Esophagus muscularis mucosa (tissue), 4 donors: Measurements from ENCODE around the gene MDM2. TPM values are rescaled to one million over a fixed set of nuclear protein-coding genes. Genes with fewer than 3 reads are reported as not detected.

Experiments
- DNase-seq: peaks from one replicate; pipeline ENCODE4 v3.0.0-alpha.2; 2017; ENCODE audit errors: extremely low spot score
- H3K27ac ChIP-seq, 4 donors: fragments of 200-600 bp; sonication (generic); replicated peaks in 1 of 4; 1 replicate in 3 of 4; 2 replicates in 1 of 4; pipeline ENCODE4 v1.5.1; 2016 to 2019; ENCODE audit warnings: mild to moderate bottlenecking in 1 of 4
- H3K27me3 ChIP-seq, 4 donors: fragments of 200-600 bp; sonication (generic); one replicate each; pipeline versions ENCODE4 v1.5.1 to v1.6.0; 2016 to 2019
- H3K36me3 ChIP-seq, 4 donors: fragments of 200-600 bp; sonication (generic); one replicate each; pipeline ENCODE4 v1.5.1; 2016 to 2019
- H3K4me1 ChIP-seq, 4 donors: fragments of 200-600 bp; sonication (generic); one replicate each; pipeline ENCODE4 v1.5.1; 2016 to 2019
- H3K4me3 ChIP-seq, 4 donors: fragments of 200-600 bp; sonication (generic); 1 replicate in 2 of 4; 2 replicates in 2 of 4; pipeline ENCODE4 v1.5.1; 2016 to 2019; ENCODE audit warnings: mild to moderate bottlenecking in 4 of 4, moderate library complexity in 1 of 4
- H3K9me3 ChIP-seq, 4 donors: fragments of 200-600 bp; sonication (generic); 1 replicate in 3 of 4; 2 replicates in 1 of 4; pipeline ENCODE4 v1.5.1; 2016 to 2019
- CTCF ChIP-seq, 3 experiments: fragments of 200-600 bp in 2 of 3; fragments of 450-650 bp in 1 of 3; sonication (generic) in 2 of 3; IDR thresholded peaks; one replicate each; pipeline ENCODE4 v1.5.1; 2017 to 2019; ENCODE audit warnings: antibody characterized with exemption in 3 of 3, mild to moderate bottlenecking in 2 of 3, moderate library complexity in 1 of 3
- EP300 ChIP-seq: sonication (generic); formaldehyde crosslinking; IDR thresholded peaks from one replicate; pipeline ENCODE4 v1.6.1; 2017; ENCODE audit warnings: antibody characterized with exemption
- POLR2A ChIP-seq: fragments of 450-650 bp; IDR thresholded peaks from one replicate; pipeline ENCODE4 v1.6.1; 2017; ENCODE audit warnings: antibody characterized with exemption, moderate library complexity, mild to moderate bottlenecking, low read depth
- POLR2AphosphoS5 ChIP-seq, 2 donors: sonication (generic); formaldehyde crosslinking; IDR thresholded peaks; one replicate each; pipeline ENCODE4 v1.6.1; 2017; ENCODE audit warnings: antibody characterized with exemption in 2 of 2
- WGBS: methylation state at CpG from one replicate; pipeline ENCODE4 v1.1.5; 2018; 5-methylcytosine and 5-hydroxymethylcytosine counted together
- intact Hi-C: fragments of 100-400 bp; cut with DNase I; formaldehyde crosslinking; loops from one replicate; pipeline ENCODE4 v1.15.1; 2023
- total RNA-seq, 4 donors: library from RNA; depleted of rRNA; stranded (reverse); fragments of >200 nt; gene quantifications; one replicate each; pipeline versions ENCODE4 v1.1.0 to v1.2.1, GENCODE V29; 2016

Gene MDM2
- total RNA-seq, 4 donors from 2014 or later: 33.3 to 47.2 (median 40.0) TPM

- H3K27ac ChIP-seq: no peak overlapping the region
- no peaks in the 10 kb centered on the region for H3K27me3 ChIP-seq
- H3K36me3 ChIP-seq: peaks cover 0 to 5% (median 0%) of the 10 kb centered on the region in 4 donors
- H3K4me1 ChIP-seq: no peaks in the 10 kb centered on the region
- DNase-seq: no peak
- peaks cover 0 to 6% (median 2%) of the 10 kb centered on the region in 4 donors for H3K9me3 ChIP-seq
- TF ChIP-seq POLR2AphosphoS5 (IDR thresholded peaks at IDR 0.05) (no peak), POLR2A (no peak), EP300 (no peak), CTCF (IDR thresholded peaks at IDR 0.05) (no peak)
- intact Hi-C loops: no loop called here
- no peak overlapping the region for H3K4me3 ChIP-seq
- whole genome bisulfite sequencing: 96% methylated on average over 4 of the region's 4 CpGs
These were observed 74.4 kb downstream of the MDM2 start for GRCh38 chr12:68882251-68882964.

- DNase-seq: no peak
- Histone ChIP-seq H3K27me3 (no peaks in the 10 kb centered on the region), H3K27ac (no peak overlapping the region), H3K4me3 (no peak overlapping the region), H3K36me3 (peaks cover 0 to 5% (median 0%) of the 10 kb centered on the region in 4 donors), H3K9me3 (peaks cover 0 to 6% (median 2%) of the 10 kb centered on the region in 4 donors), H3K4me1 (no peaks in the 10 kb centered on the region)
- WGBS: 86% methylated on average over 3 of the region's 3 CpGs
- intact Hi-C loops: no loop called here
- no peak for TF ChIP-seq EP300
- no peak for TF ChIP-seq POLR2AphosphoS5 (IDR thresholded peaks at IDR 0.05)
- no peak for TF ChIP-seq CTCF (IDR thresholded peaks at IDR 0.05)
- no peak for TF ChIP-seq POLR2A
These were observed 75.2 kb downstream of the MDM2 start for GRCh38 chr12:68883151-68883550.

GRCh38 chr12:68884251-68884650 is 76.3 kb downstream of the MDM2 start:
- intact Hi-C loops: no loop called here
- Histone ChIP-seq H3K9me3 (no peaks in the 10 kb centered on the region), H3K27me3 (no peaks in the 10 kb centered on the region), H3K4me3 (no peak overlapping the region), H3K4me1 (no peaks in the 10 kb centered on the region), H3K27ac (no peak overlapping the region), H3K36me3 (peaks cover 0 to 5% (median 0%) of the 10 kb centered on the region in 4 donors)
- DNase-seq: no peak
- whole genome bisulfite sequencing: 94% methylated on average over 5 of the region's 5 CpGs
- TF ChIP-seq POLR2AphosphoS5 (IDR thresholded peaks at IDR 0.05): no peak
- TF ChIP-seq CTCF (IDR thresholded peaks at IDR 0.05): no peak
- no peak for TF ChIP-seq POLR2A
- TF ChIP-seq EP300: no peak

- TF ChIP-seq POLR2AphosphoS5 (IDR thresholded peaks at IDR 0.05) (no peak), EP300 (no peak), CTCF (IDR thresholded peaks at IDR 0.05) (no peak), POLR2A (no peak)
- no peak for DNase-seq
- Histone ChIP-seq H3K36me3 (peaks cover 0 to 5% (median 0%) of the 10 kb centered on the region in 4 donors), H3K27ac (no peak overlapping the region), H3K9me3 (no peaks in the 10 kb centered on the region), H3K4me1 (no peaks in the 10 kb centered on the region), H3K27me3 (no peaks in the 10 kb centered on the region), H3K4me3 (no peak overlapping the region)
- WGBS: 86% methylated on average over 3 of the region's 3 CpGs
- intact Hi-C loops: no loop called here
These were observed 77.4 kb downstream of the MDM2 start for GRCh38 chr12:68885381-68885780.
